Measurements from ENCODE around the gene RNFT1. TPM values are rescaled to one million over a fixed set of nuclear protein-coding genes. Genes with fewer than 3 reads are reported as not detected.
"Not testable (repeated sequence)": the region's sequence is repeated elsewhere in the genome, so short reads cannot be mapped to it uniquely, and the experiment has no call there.

The RNFT1 gene
- total and polyA plus RNA-seq, 10 of the 15 experiments (the other 5 are each of a cell fraction or from before 2014, with no cell fraction given): 7.7 to 20.2 (median 12.1) TPM

- ChIA-PET RAD21 (ENCODE audit: unreplicated experiment) (no interaction called here), CTCF (no interaction called here), POLR2A (no interaction called here), SMC1A (ENCODE audit: uncharacterized antibody, unreplicated experiment) (no interaction called here)
- H3K4me3 ChIP-seq: no peak overlapping the region
- H3K9me3 ChIP-seq (replicated peaks; ENCODE audit: control insufficient read depth, insufficient read depth, low read length): no peaks in the 10 kb centered on the region
- intact Hi-C loops (cut with micrococcal nuclease; ENCODE audit: unreplicated experiment) (no loop called here), in situ Hi-C loops (cut with MboI) (no loop called here)
- H3K36me3 ChIP-seq (ENCODE audit: control insufficient read depth in 2 of 2, insufficient read depth in 2 of 2, low read length in 1 of 2): no peaks in the 10 kb centered on the region; a peak in 1 of 4 replicates
- WGBS (ENCODE audit: insufficient coverage, insufficient replicate concordance, low lambda C conversion rate, missing lambda C conversion rate): 59% methylated on average over 3 of the region's 3 CpGs
- no peak for TF ChIP-seq ZNF384 (IDR thresholded peaks at IDR 0.05; ENCODE audit: borderline replicate concordance, low read depth, low read length)
- no peak for TF ChIP-seq ATF7 (IDR thresholded peaks at IDR 0.05; ENCODE audit: low read depth)
- TF ChIP-seq NFXL1 (IDR thresholded peaks at IDR 0.05; ENCODE audit: borderline replicate concordance): peak; percentile 76; the same call in 1 of the 2 replicates
- FAIRE-seq (peak; percentile 75), ATAC-seq (no peak), DNase-seq (ENCODE audit: low read depth, low spot score) (no peak)
- no peak overlapping the region for H2AFZ ChIP-seq (ENCODE audit: control insufficient read depth, low read depth, low read length)
- H3K4me1 ChIP-seq (ENCODE audit: control insufficient read depth, insufficient read depth, low read length): no peaks in the 10 kb centered on the region
- no peaks in the 10 kb centered on the region for H3K79me2 ChIP-seq (ENCODE audit: control insufficient read depth, insufficient read depth, low read length)
- H4K20me1 ChIP-seq (ENCODE audit: control insufficient read depth, insufficient read depth): no peaks in the 10 kb centered on the region
- H3K27me3 ChIP-seq (replicated peaks in 1 of 2; ENCODE audit: control insufficient read depth in 2 of 2, insufficient read depth in 2 of 2, low read length in 1 of 2): no peaks in the 10 kb centered on the region
- H3K27ac ChIP-seq (ENCODE audit: control insufficient read depth, insufficient read depth): no peak overlapping the region
- H3K9ac ChIP-seq (ENCODE audit: control insufficient read depth, insufficient read depth, low read length): no peak overlapping the region
- BruUV-seq (replicated peaks): no TSS peak
- H3K4me2 ChIP-seq (ENCODE audit: control insufficient read depth, insufficient read depth): no peak overlapping the region
Observed at GRCh38 chr17:59954856-59955255, 9.7 kb downstream of the RNFT1 start.

GRCh38 chr17:59950049-59950448 is 14.5 kb downstream of the RNFT1 start:
- POLR2A ChIA-PET: interaction anchor here (0.6 to 1.1 kb wide), 2 partner anchors 15 to 446 kb away, joined by 3 to 5 read pairs; partner anchors contain the start of gene RNFT1
- WGBS (ENCODE audit: insufficient coverage, insufficient replicate concordance, low lambda C conversion rate, missing lambda C conversion rate): 84% methylated on average over 3 of the region's 3 CpGs
- Histone ChIP-seq H2AFZ (ENCODE audit: control insufficient read depth, low read depth, low read length) (no peak overlapping the region), H3K36me3 (ENCODE audit: control insufficient read depth in 2 of 2, insufficient read depth in 2 of 2, low read length in 1 of 2) (peaks cover 1 to 6% of the 10 kb centered on the region in 2 experiments; a peak in 2 of 4 replicates), H3K79me2 (ENCODE audit: control insufficient read depth, insufficient read depth, low read length) (no peaks in the 10 kb centered on the region), H3K4me1 (ENCODE audit: control insufficient read depth, insufficient read depth, low read length) (no peaks in the 10 kb centered on the region), H3K4me2 (ENCODE audit: control insufficient read depth, insufficient read depth) (no peak overlapping the region), H3K27me3 (replicated peaks in 1 of 2; ENCODE audit: control insufficient read depth in 2 of 2, insufficient read depth in 2 of 2, low read length in 1 of 2) (no peaks in the 10 kb centered on the region), H3K27ac (ENCODE audit: control insufficient read depth, insufficient read depth) (no peak overlapping the region), H3K9ac (ENCODE audit: control insufficient read depth, insufficient read depth, low read length) (no peak overlapping the region), H3K4me3 (no peak overlapping the region), H4K20me1 (ENCODE audit: control insufficient read depth, insufficient read depth) (no peaks in the 10 kb centered on the region), H3K9me3 (replicated peaks; ENCODE audit: control insufficient read depth, insufficient read depth, low read length) (no peaks in the 10 kb centered on the region)
- SMC1A ChIA-PET (ENCODE audit: uncharacterized antibody, unreplicated experiment): interaction anchor here (1.2 to 1.9 kb wide), 2 partner anchors 17 to 87 kb away, joined by 5 read pairs; no protein-coding TSS in a partner anchor
- TF ChIP-seq NFXL1 (IDR thresholded peaks at IDR 0.05; ENCODE audit: borderline replicate concordance): 0 out of 2 replicates have a peak, but pooled peaks have one; percentile 69
- TF ChIP-seq ETV6 (conservative IDR thresholded peaks at IDR 0.05 in 1 of 2, IDR thresholded peaks at IDR 0.05 in 1 of 2; ENCODE audit: borderline replicate concordance in 1 of 2, low read depth in 1 of 2): 0 out of 4 replicates have a peak, but pooled peaks of 1 of the 2 experiments have one; percentile 77
- TF ChIP-seq WRNIP1 (IDR thresholded peaks at IDR 0.05; ENCODE audit: borderline replicate concordance, low read depth, low read length): no peak
- no peak for TF ChIP-seq ATF7 (IDR thresholded peaks at IDR 0.05; ENCODE audit: low read depth)
- TF ChIP-seq ZNF207 (IDR thresholded peaks at IDR 0.05; ENCODE audit: borderline replicate concordance): no peak
- no peak for TF ChIP-seq TARDBP (IDR thresholded peaks at IDR 0.05; ENCODE audit: borderline replicate concordance)
- intact Hi-C loops (cut with micrococcal nuclease; ENCODE audit: unreplicated experiment): no loop called here
- CTCF ChIA-PET: interaction anchor here (0.7 to 1.2 kb wide), 2 partner anchors 141 to 203 kb away, joined by 3 read pairs; no protein-coding TSS in a partner anchor
- in situ Hi-C loops (cut with MboI): no loop called here
- no peak for ATAC-seq
- RAD21 ChIA-PET (ENCODE audit: unreplicated experiment): no interaction called here
- BruUV-seq (replicated peaks): no TSS peak
- DNase-seq (ENCODE audit: low read depth, low spot score): no peak
- FAIRE-seq: no peak

GRCh38 chr17:59947310-59947709 is 17.2 kb downstream of the RNFT1 start:
- H3K36me3 ChIP-seq (ENCODE audit: control insufficient read depth in 2 of 2, insufficient read depth in 2 of 2, low read length in 1 of 2); H3K4me2 ChIP-seq (ENCODE audit: control insufficient read depth, insufficient read depth); BruUV-seq (replicated peaks); POLR2A ChIA-PET; SMC1A ChIA-PET (ENCODE audit: uncharacterized antibody, unreplicated experiment); ATAC-seq; DNase-seq (ENCODE audit: low read depth, low spot score); FAIRE-seq; H3K79me2 ChIP-seq (ENCODE audit: control insufficient read depth, insufficient read depth, low read length); H4K20me1 ChIP-seq (ENCODE audit: control insufficient read depth, insufficient read depth); H3K9ac ChIP-seq (ENCODE audit: control insufficient read depth, insufficient read depth, low read length); H3K9me3 ChIP-seq (replicated peaks; ENCODE audit: control insufficient read depth, insufficient read depth, low read length); in situ Hi-C loops (cut with MboI); H3K27ac ChIP-seq (ENCODE audit: control insufficient read depth, insufficient read depth); intact Hi-C loops (cut with micrococcal nuclease; ENCODE audit: unreplicated experiment); H2AFZ ChIP-seq (ENCODE audit: control insufficient read depth, low read depth, low read length); H3K27me3 ChIP-seq (replicated peaks in 1 of 2; ENCODE audit: control insufficient read depth in 2 of 2, insufficient read depth in 2 of 2, low read length in 1 of 2); RAD21 ChIA-PET (ENCODE audit: unreplicated experiment); H3K4me1 ChIP-seq (ENCODE audit: control insufficient read depth, insufficient read depth, low read length); H3K4me3 ChIP-seq: not testable (repeated sequence)
- CTCF ChIA-PET: interaction anchor here (1.8 to 1.9 kb wide), 2 partner anchors 10 to 33 kb away, joined by 5 to 6 read pairs; no protein-coding TSS in a partner anchor
- 75% methylated on average over 4 of the region's 4 CpGs for WGBS (ENCODE audit: insufficient coverage, insufficient replicate concordance, low lambda C conversion rate, missing lambda C conversion rate)

Measured in GM12878 (cell line).